GM06990 (cell line): ENCODE data around the gene FEM1C.

Source experiments
- DNase-seq: peaks from one replicate; pipeline ENCODE4 v3.0.0-alpha.2; 2011; ENCODE audit not compliant: insufficient read length; ENCODE audit errors: extremely low read depth
- H3K27me3 ChIP-seq: replicated peaks from 2 replicates; pipeline ENCODE4 v1.6.0; 2011; ENCODE audit warnings: low read length; ENCODE audit not compliant: control insufficient read depth, insufficient read depth
- H3K36me3 ChIP-seq: 2 replicates; pipeline ENCODE4 v1.5.1; 2011; ENCODE audit warnings: low read length; ENCODE audit not compliant: control insufficient read depth, insufficient read depth
- H3K4me3 ChIP-seq: replicated peaks from 2 replicates; pipeline ENCODE4 v1.5.1; 2011; ENCODE audit warnings: low read depth, mild to moderate bottlenecking, control low read depth, low read length
- TF ChIP-seq, protein P1 (sequence below): IDR thresholded peaks from 2 replicates; pipeline ENCODE4 v1.5.1; 2011; ENCODE audit warnings: low read length, control low read depth, mild to moderate bottlenecking, inconsistent platforms; ENCODE audit not compliant: insufficient read depth, poor library complexity, severe bottlenecking

The FEM1C gene

GRCh38 chr5:115516372-115516771 is 28.2 kb downstream of the FEM1C start:
- TF ChIP-seq, protein P1, sequence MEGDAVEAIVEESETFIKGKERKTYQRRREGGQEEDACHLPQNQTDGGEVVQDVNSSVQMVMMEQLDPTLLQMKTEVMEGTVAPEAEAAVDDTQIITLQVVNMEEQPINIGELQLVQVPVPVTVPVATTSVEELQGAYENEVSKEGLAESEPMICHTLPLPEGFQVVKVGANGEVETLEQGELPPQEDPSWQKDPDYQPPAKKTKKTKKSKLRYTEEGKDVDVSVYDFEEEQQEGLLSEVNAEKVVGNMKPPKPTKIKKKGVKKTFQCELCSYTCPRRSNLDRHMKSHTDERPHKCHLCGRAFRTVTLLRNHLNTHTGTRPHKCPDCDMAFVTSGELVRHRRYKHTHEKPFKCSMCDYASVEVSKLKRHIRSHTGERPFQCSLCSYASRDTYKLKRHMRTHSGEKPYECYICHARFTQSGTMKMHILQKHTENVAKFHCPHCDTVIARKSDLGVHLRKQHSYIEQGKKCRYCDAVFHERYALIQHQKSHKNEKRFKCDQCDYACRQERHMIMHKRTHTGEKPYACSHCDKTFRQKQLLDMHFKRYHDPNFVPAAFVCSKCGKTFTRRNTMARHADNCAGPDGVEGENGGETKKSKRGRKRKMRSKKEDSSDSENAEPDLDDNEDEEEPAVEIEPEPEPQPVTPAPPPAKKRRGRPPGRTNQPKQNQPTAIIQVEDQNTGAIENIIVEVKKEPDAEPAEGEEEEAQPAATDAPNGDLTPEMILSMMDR = no peak
- no peak for DNase-seq
- Histone ChIP-seq H3K4me3 (no peak overlapping the region), H3K36me3 (no peaks in the 10 kb centered on the region), H3K27me3 (no peaks in the 10 kb centered on the region)

DNA sequence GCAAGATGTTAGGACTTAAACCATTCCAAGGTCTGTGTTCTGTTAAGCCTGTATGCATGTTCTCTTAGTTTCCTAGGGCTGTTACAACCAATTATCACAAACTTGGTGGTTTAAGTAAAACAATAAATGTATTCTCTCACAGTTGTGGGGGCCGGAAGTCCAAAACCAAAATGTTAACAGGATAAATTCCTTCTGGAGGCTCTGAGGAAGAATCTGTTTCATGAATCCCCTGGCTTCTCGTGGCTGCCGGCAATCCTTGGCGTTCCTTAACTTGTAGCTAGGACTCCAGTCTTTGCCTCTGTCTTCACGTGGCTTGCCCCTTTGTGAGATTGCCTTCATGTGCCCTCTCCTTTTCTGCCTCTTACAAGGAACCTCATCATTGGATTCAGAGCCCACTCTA is 30.4 kb downstream of the FEM1C start:
- no peak for DNase-seq
- Histone ChIP-seq H3K36me3 (no peaks in the 10 kb centered on the region), H3K4me3 (no peak overlapping the region), H3K27me3 (no peaks in the 10 kb centered on the region)
- TF ChIP-seq, protein P1 = no peak

DNA sequence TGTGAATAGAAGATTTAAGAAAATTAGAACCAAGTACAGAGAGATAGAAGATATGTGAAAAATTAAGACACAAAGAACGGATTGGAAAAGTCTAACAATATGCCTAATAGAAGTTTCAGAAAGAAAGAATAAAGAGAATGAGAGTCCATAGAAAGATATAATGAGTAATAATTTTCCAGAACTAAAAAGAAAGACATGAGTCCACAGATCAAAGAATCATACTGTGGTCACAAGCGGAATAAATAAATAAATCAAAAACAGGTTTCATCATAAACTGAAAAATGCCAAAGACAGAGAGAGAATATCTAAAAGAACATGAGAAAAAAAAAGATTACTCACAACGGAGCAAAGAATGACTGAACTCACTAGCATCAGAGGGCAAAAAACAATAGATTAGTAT is 32.9 kb downstream of the FEM1C start:
- no peaks in the 10 kb centered on the region for H3K36me3 ChIP-seq
- DNase-seq = no peak
- TF ChIP-seq, protein P1 = no peak
- H3K4me3 ChIP-seq = no peak overlapping the region
- no peaks in the 10 kb centered on the region for H3K27me3 ChIP-seq

DNA sequence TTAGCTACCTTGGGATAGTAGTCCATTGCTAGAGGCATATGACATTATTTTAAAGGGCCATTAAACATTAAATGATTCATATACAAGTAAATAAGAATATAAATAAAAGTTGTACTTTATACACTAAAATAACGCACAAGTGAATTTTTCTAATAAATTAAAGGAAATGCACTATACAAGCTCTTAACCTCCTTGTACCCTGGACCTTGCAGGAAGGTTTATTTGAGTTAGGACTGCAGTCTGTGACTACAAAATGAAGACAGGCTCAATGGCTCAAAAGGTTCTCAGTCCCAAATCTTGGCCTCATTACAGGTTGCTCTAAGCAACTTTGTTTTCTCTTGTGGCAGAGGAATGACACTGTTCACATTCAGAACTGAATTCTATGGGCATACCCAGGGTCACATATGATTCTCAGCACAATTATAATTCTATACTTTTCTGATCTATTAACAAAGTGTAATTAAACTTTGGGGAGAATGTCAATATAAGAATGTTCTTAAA is 34.4 kb downstream of the FEM1C start:
- H3K36me3 ChIP-seq = no peaks in the 10 kb centered on the region
- H3K4me3 ChIP-seq = no peak overlapping the region
- H3K27me3 ChIP-seq = no peaks in the 10 kb centered on the region
- no peak for DNase-seq
- TF ChIP-seq, protein P1 = no peak

- Histone ChIP-seq H3K36me3 (no peaks in the 10 kb centered on the region), H3K4me3 (no peak overlapping the region), H3K27me3 (no peaks in the 10 kb centered on the region)
- TF ChIP-seq, protein P1 = no peak
- DNase-seq = no peak
These were observed 35.0 kb downstream of the FEM1C start for GRCh38 chr5:115509547-115509946.

- no peak for DNase-seq
- Histone ChIP-seq H3K4me3 (no peak overlapping the region), H3K36me3 (no peaks in the 10 kb centered on the region), H3K27me3 (no peaks in the 10 kb centered on the region)
- TF ChIP-seq, protein P1 = no peak
These were observed 36.9 kb downstream of the FEM1C start for GRCh38 chr5:115507681-115508080.
